HG02610 (cell line): ENCODE measurements around the gene AFAP1.

ENCODE experiments used
- ATAC-seq: cut with Tn5 transposase; IDR thresholded peaks from one replicate; pipeline ENCODE4 v1.9.1; 2021; ENCODE audit warnings: mild to moderate bottlenecking, moderate library complexity; ENCODE audit not compliant: unreplicated experiment

The AFAP1 gene

GRCh38 chr4:7939377-7940108 is at the start of gene AFAP1:
Gene AFAP1 (minus strand): TSS chr4:7939861. CDS start chr4:7872078, 67,783 bp downstream.
- peak; percentile 89 for ATAC-seq

GRCh38 chr4:7988437-7988836 is 48.8 kb upstream of the AFAP1 start:
- ATAC-seq = no peak

- ATAC-seq = peak; percentile 54
These were observed 47.7 kb upstream of the AFAP1 start for GRCh38 chr4:7987148-7987989.

GRCh38 chr4:7985891-7986441 is 46.3 kb upstream of the AFAP1 start:
- ATAC-seq = no peak

GRCh38 chr4:7985072-7985471 is 45.4 kb upstream of the AFAP1 start:
- no peak for ATAC-seq

GRCh38 chr4:7984286-7984925 is 44.7 kb upstream of the AFAP1 start:
- ATAC-seq = no peak

GRCh38 chr4:7983296-7983695 is 43.6 kb upstream of the AFAP1 start:
- no peak for ATAC-seq

- no peak for ATAC-seq
These were observed 42.2 kb upstream of the AFAP1 start for GRCh38 chr4:7981738-7982394.

GRCh38 chr4:7980036-7980435 is 40.4 kb upstream of the AFAP1 start:
- no peak for ATAC-seq

GRCh38 chr4:7979652-7979968 is 39.9 kb upstream of the AFAP1 start:
- no peak for ATAC-seq

GRCh38 chr4:7978907-7979651 is 39.4 kb upstream of the AFAP1 start:
- no peak for ATAC-seq

GRCh38 chr4:7978489-7978888 is 38.8 kb upstream of the AFAP1 start:
- no peak for ATAC-seq

- ATAC-seq = no peak
These were observed 37.0 kb upstream of the AFAP1 start for GRCh38 chr4:7976634-7977033.

- ATAC-seq = no peak
These were observed 36.4 kb upstream of the AFAP1 start for GRCh38 chr4:7976025-7976424.

GRCh38 chr4:7974425-7974824 is 34.8 kb upstream of the AFAP1 start:
- ATAC-seq = no peak

- no peak for ATAC-seq
These were observed 33.9 kb upstream of the AFAP1 start for GRCh38 chr4:7973545-7973981.

GRCh38 chr4:7971881-7972500 is 32.3 kb upstream of the AFAP1 start:
- ATAC-seq = no peak

GRCh38 chr4:7971159-7971631 is 31.5 kb upstream of the AFAP1 start:
- ATAC-seq = no peak

- ATAC-seq = no peak
These were observed 30.8 kb upstream of the AFAP1 start for GRCh38 chr4:7970361-7970946.
